IMR-90 (cell line): ENCODE results near the gene NOS1. TPM values are rescaled to one million over a fixed set of nuclear protein-coding genes. Genes with fewer than 3 reads are reported as not detected.

Experiments
- ATAC-seq: fragments of 200-7000 bp; cut with Tn5 transposase; 2 replicates; pipeline ENCODE4 v1.9.1; 2020; ENCODE audit warnings: low read depth, mild to moderate bottlenecking, moderate library complexity
- BruUV-seq: library from RNA; stranded (reverse); fragments of 400-500 nt; replicated peaks from 2 replicates; lab custom pipeline; 2021; lab: Mats Ljungman, UMichigan
- CTCF ChIA-PET: fragments of 300-600 bp; formaldehyde crosslinking; extraction: SDS; loops from one replicate; lab custom pipeline; 2021; ENCODE audit warnings: antibody characterized with exemption; lab: Yijun Ruan, JAX
- POLR2A ChIA-PET: fragments of 300-600 bp; sonication (Branson Sonifier 250); formaldehyde crosslinking; loops from one replicate; lab custom pipeline; 2022; ENCODE audit warnings: antibody characterized with exemption; ENCODE audit not compliant: unreplicated experiment; lab: Charles Lee
- DNase-seq: peaks from one replicate; pipeline ENCODE4 v3.0.0; 2013
- H2AFZ ChIP-seq: replicated peaks from 2 replicates; pipeline ENCODE3; 2013; ENCODE audit warnings: low read length, mild to moderate bottlenecking; ENCODE audit not compliant: poor library complexity
- H2AK5ac ChIP-seq: 2 replicates; pipeline ENCODE4 v1.6.1; 2013; ENCODE audit warnings: low read depth, low read length, inconsistent platforms
- H2AK9ac ChIP-seq: replicated peaks from 2 replicates; pipeline ENCODE3; 2013; ENCODE audit warnings: mild to moderate bottlenecking, low read depth, low read length, moderate library complexity; ENCODE audit not compliant: poor library complexity
- H2BK120ac ChIP-seq: 2 replicates; pipeline ENCODE4 v1.6.1; 2013; ENCODE audit warnings: low read depth, low read length, inconsistent platforms
- H2BK15ac ChIP-seq: 3 replicates; pipeline ENCODE4 v1.6.1; 2013; ENCODE audit warnings: low read depth, low read length, inconsistent platforms
- H2BK20ac ChIP-seq: 2 replicates; pipeline ENCODE4 v1.6.1; 2013; ENCODE audit warnings: low read depth, mild to moderate bottlenecking, inconsistent platforms, low read length, moderate library complexity
- H2BK5ac ChIP-seq: 2 replicates; pipeline ENCODE4 v1.6.1; 2013; ENCODE audit warnings: mild to moderate bottlenecking, low read depth, low read length, inconsistent platforms; ENCODE audit not compliant: poor library complexity, severe bottlenecking
- H3K14ac ChIP-seq: replicated peaks from 2 replicates; pipeline ENCODE4 v1.6.1; 2013; ENCODE audit warnings: low read depth, low read length, inconsistent platforms
- H3K18ac ChIP-seq: 2 replicates; pipeline ENCODE4 v1.6.1; 2013; ENCODE audit warnings: low read depth, low read length, control low read depth
- H3K23ac ChIP-seq: 2 replicates; pipeline ENCODE4 v1.6.1; 2013; ENCODE audit warnings: low read depth, low read length, inconsistent platforms
- H3K27ac ChIP-seq: 2 replicates; pipeline ENCODE4 v1.5.1; 2013; ENCODE audit warnings: mild to moderate bottlenecking, control low read depth, low read length; ENCODE audit not compliant: insufficient read depth
- H3K27me3 ChIP-seq: 2 replicates; pipeline ENCODE4 v1.6.1; 2013; ENCODE audit warnings: low read length; ENCODE audit not compliant: control insufficient read depth, insufficient read depth
- H3K36me3 ChIP-seq: 2 replicates; pipeline ENCODE4 v1.6.1; 2013; ENCODE audit warnings: low read length, mixed read lengths; ENCODE audit not compliant: control insufficient read depth, insufficient read depth
- H3K4ac ChIP-seq: 2 replicates; pipeline ENCODE4 v1.6.1; 2013; ENCODE audit warnings: low read depth, low read length, inconsistent platforms
- H3K4me1 ChIP-seq: 2 replicates; pipeline ENCODE4 v1.6.1; 2013; ENCODE audit warnings: low read length, mixed read lengths; ENCODE audit not compliant: control insufficient read depth, insufficient read depth
- H3K4me2 ChIP-seq: 2 replicates; pipeline ENCODE4 v1.6.1; 2013; ENCODE audit warnings: low read depth, mild to moderate bottlenecking, control low read depth, low read length, moderate library complexity
- H3K4me3 ChIP-seq: 2 replicates; pipeline ENCODE4 v1.5.1; 2013; ENCODE audit warnings: low read depth, mild to moderate bottlenecking, control low read depth, low read length, moderate library complexity; ENCODE audit not compliant: insufficient read depth
- H3K56ac ChIP-seq: 2 replicates; pipeline ENCODE4 v1.6.1; 2013; ENCODE audit warnings: low read length, inconsistent platforms; ENCODE audit not compliant: insufficient read depth; ENCODE audit errors: extremely low read depth
- H3K79me1 ChIP-seq, 2 experiments: 2 replicates each; pipeline ENCODE4 v1.6.1; 2013; ENCODE audit warnings: low read length in 2 of 2, inconsistent platforms in 1 of 2, low read depth in 1 of 2
- H3K9ac ChIP-seq: 2 replicates; pipeline ENCODE4 v1.6.1; 2013; ENCODE audit warnings: low read depth, low read length, control low read depth
- H3K9me1 ChIP-seq: 2 replicates; pipeline ENCODE4 v1.6.1; 2013; ENCODE audit warnings: low read length, inconsistent platforms; ENCODE audit not compliant: insufficient read depth
- H3K9me3 ChIP-seq: 2 replicates; pipeline ENCODE4 v1.6.1; 2013; ENCODE audit warnings: low read length; ENCODE audit not compliant: control insufficient read depth, insufficient read depth
- H4K20me1 ChIP-seq: 2 replicates; pipeline ENCODE4 v1.6.1; 2013; ENCODE audit warnings: low read length, inconsistent platforms; ENCODE audit not compliant: insufficient read depth
- H4K5ac ChIP-seq: 2 replicates; pipeline ENCODE4 v1.6.1; 2013; ENCODE audit warnings: mild to moderate bottlenecking, low read depth, low read length, control low read depth
- H4K8ac ChIP-seq, 2 experiments: 2 replicates each; pipeline ENCODE4 v1.6.1; 2013; ENCODE audit warnings: low read depth in 2 of 2, low read length in 2 of 2, control low read depth in 1 of 2, inconsistent platforms in 1 of 2
- H4K91ac ChIP-seq: 2 replicates; pipeline ENCODE4 v1.6.1; 2013; ENCODE audit warnings: low read depth, low read length, inconsistent platforms; ENCODE audit not compliant: insufficient read depth
- BHLHE40 ChIP-seq: fragments of 150-350 bp; IDR thresholded peaks from 2 replicates; pipeline ENCODE4 v1.6.1; 2016; ENCODE audit warnings: mild to moderate bottlenecking, low read depth, low read length
- CEBPB ChIP-seq: IDR thresholded peaks from 2 replicates; pipeline ENCODE4 v1.6.1; 2012; ENCODE audit warnings: low read depth, low read length, improper control_type of control experiment
- CHD1 ChIP-seq: IDR thresholded peaks from 2 replicates; pipeline ENCODE4 v1.6.1; 2012; ENCODE audit warnings: low read depth, low read length, improper control_type of control experiment
- CTCF ChIP-seq: conservative IDR thresholded peaks from 2 replicates; pipeline ENCODE4 v1.5.1; 2012; ENCODE audit warnings: mild to moderate bottlenecking, low read depth, low read length, improper control_type of control experiment
- FOS ChIP-seq: fragments of 150-350 bp; IDR thresholded peaks from 2 replicates; pipeline ENCODE4 v1.6.1; 2016; ENCODE audit warnings: low read depth, low read length
- MAFK ChIP-seq: IDR thresholded peaks from 2 replicates; pipeline ENCODE4 v1.6.1; 2012; ENCODE audit warnings: low read depth, low read length, improper control_type of control experiment
- NFE2L2 ChIP-seq: fragments of 150-350 bp; IDR thresholded peaks from 2 replicates; pipeline ENCODE4 v1.6.1; 2016; ENCODE audit warnings: low read depth, mild to moderate bottlenecking, low read length
- SMC3 ChIP-seq: fragments of 150-350 bp; IDR thresholded peaks from 2 replicates; pipeline ENCODE4 v1.6.1; 2016; ENCODE audit warnings: low read depth, mild to moderate bottlenecking, antibody characterized with exemption, low read length, moderate library complexity
- WGBS, 2 experiments: methylation state at CpG; one replicate each; pipeline versions ENCODE4 v1.1.5 to v1.1.7; 2013; ENCODE audit warnings: missing lambda C conversion rate in 2 of 2; ENCODE audit not compliant: insufficient read length in 1 of 2; ENCODE audit errors: extremely low coverage in 2 of 2; 5-methylcytosine and 5-hydroxymethylcytosine counted together
- dilution Hi-C: fragments of 300-500 bp; cut with HindIII; formaldehyde crosslinking; loops from one replicate; pipeline ENCODE4 v1.14.3; 2018; ENCODE audit warnings: low sequenced_read_pairs; ENCODE audit not compliant: unreplicated experiment
- in situ Hi-C: fragments of 300-500 bp; cut with MboI; formaldehyde crosslinking; loops from 3 replicates; pipeline ENCODE4 v1.14.3; 2019; ENCODE audit warnings: low sequenced_read_pairs, inconsistent platforms, mixed read lengths
- intact Hi-C: fragments of 100-400 bp; cut with micrococcal nuclease; formaldehyde crosslinking; loops from 2 replicates; pipeline ENCODE4 v1.10.0; 2022
- polyA plus RNA-seq, 3 experiments: library from polyadenylated mRNA; depleted of rRNA; stranded (reverse); fragments of >200 nt; gene quantifications; 2 replicates each; pipeline ENCODE4 v1.2.3, GENCODE V29; 2012; ENCODE audit warnings: low replicate concordance in 1 of 3
- total RNA-seq: library from RNA; depleted of rRNA; stranded (reverse); fragments of >200 nt; gene quantifications from 2 replicates; pipeline ENCODE4 v1.2.3, GENCODE V29; 2012

NOS1 gene
- total and polyA plus RNA-seq, 2 of the 4 experiments (the other 2 are of a cell fraction): 0.09 TPM; not detected in 1

GRCh38 chr12:117167769-117168168 is 193.7 kb downstream of the NOS1 start:
- POLR2A ChIA-PET: no interaction called here
- Histone ChIP-seq H4K8ac (no peak overlapping the region), H3K9me1 (peaks cover 2% of the 10 kb centered on the region; the same call in 1 of the 2 replicates), H3K18ac (no peak overlapping the region), H4K5ac (no peak overlapping the region), H2AFZ (no peak overlapping the region), H3K14ac (no peak overlapping the region), H3K4me1 (no peaks in the 10 kb centered on the region), H3K27ac (no peak overlapping the region), H3K79me1 (peaks cover 0 to 3% of the 10 kb centered on the region in 2 experiments; a peak in 1 of 4 replicates), H3K9ac (no peak overlapping the region), H3K4me2 (no peak overlapping the region), H3K9me3 (no peaks in the 10 kb centered on the region), H3K36me3 (peaks cover 52% of the 10 kb centered on the region), H3K4me3 (no peak overlapping the region), H2BK20ac (no peak overlapping the region), H4K20me1 (no peaks in the 10 kb centered on the region), H3K23ac (no peak overlapping the region), H4K91ac (no peak overlapping the region), H2BK120ac (no peak overlapping the region), H2AK5ac (no peak overlapping the region), H3K27me3 (no peaks in the 10 kb centered on the region), H2BK5ac (no peak overlapping the region), H2AK9ac (no peak overlapping the region), H3K56ac (no peak overlapping the region), H3K4ac (no peak overlapping the region), H2BK15ac (no peak overlapping the region)
- no peak for ATAC-seq
- in situ Hi-C loops: no loop called here
- TF ChIP-seq MAFK: no peak
- TF ChIP-seq SMC3: no peak
- TF ChIP-seq CHD1: no peak
- no peak for TF ChIP-seq BHLHE40
- no peak for TF ChIP-seq CTCF
- TF ChIP-seq CEBPB: no peak
- no peak for TF ChIP-seq NFE2L2
- no peak for TF ChIP-seq FOS
- intact Hi-C loops: no loop called here
- DNase-seq: no peak
- dilution Hi-C loops: no loop called here
- WGBS, 2 experiments: no CpG with 5 or more reads among the region's 4 CpGs
- BruUV-seq: no TSS peak
- CTCF ChIA-PET: no interaction called here
